AG08396 (cell line): ENCODE data around the gene PCSK5.
"Not testable (repeated sequence)": the region's sequence is repeated elsewhere in the genome, so short reads cannot be mapped to it uniquely, and the experiment has no call there.

Source experiments
- DNase-seq: peaks from one replicate; pipeline ENCODE4 v3.0.0; 2012; ENCODE audit warnings: low spot score, mixed read lengths

PCSK5 gene

GRCh38 chr9:76247426-76247825 is 357.0 kb downstream of the PCSK5 start:
- DNase-seq, result no peak

DNA sequence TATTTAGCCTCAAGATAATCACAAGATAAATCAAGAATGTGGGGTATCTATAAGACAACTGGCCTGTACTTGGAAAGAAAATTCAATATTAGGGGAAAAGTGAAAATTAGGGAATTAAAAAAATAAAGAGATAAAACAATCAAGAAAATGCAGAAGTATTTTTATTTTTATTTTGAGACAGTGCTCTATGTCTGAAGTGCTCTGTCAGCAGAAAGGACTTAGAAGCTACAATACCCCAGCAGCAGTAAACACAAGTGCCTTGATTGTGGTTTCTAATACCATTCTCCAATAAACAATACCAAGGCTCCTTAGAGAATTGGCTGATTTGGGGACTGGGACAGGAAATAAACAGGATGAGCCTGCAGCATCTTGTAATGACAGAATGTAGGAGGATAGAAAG is 358.8 kb downstream of the PCSK5 start:
- no peak for DNase-seq

GRCh38 chr9:76255781-76256455 is 365.4 kb downstream of the PCSK5 start:
- peak; percentile 80 for DNase-seq

DNA sequence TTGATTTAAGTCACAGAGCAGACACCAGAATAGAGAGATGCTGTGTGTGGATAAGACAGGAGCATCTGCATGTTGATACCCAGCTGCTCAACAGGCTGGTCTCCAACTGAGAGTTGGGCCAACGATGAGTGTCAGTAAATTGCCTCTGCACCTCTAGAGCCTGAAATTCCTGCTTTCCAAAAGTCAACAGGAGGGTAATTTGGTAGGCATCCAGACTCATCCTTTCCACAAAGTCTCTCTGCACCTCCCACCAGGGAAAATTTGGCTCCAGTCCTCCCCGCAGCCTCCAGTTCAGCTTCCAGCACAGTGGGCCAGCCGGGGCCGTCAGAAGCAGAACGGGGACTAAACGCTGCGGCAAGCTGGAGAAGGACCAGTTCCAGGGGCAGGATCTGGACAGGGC is 366.8 kb downstream of the PCSK5 start:
- no peak for DNase-seq

DNA sequence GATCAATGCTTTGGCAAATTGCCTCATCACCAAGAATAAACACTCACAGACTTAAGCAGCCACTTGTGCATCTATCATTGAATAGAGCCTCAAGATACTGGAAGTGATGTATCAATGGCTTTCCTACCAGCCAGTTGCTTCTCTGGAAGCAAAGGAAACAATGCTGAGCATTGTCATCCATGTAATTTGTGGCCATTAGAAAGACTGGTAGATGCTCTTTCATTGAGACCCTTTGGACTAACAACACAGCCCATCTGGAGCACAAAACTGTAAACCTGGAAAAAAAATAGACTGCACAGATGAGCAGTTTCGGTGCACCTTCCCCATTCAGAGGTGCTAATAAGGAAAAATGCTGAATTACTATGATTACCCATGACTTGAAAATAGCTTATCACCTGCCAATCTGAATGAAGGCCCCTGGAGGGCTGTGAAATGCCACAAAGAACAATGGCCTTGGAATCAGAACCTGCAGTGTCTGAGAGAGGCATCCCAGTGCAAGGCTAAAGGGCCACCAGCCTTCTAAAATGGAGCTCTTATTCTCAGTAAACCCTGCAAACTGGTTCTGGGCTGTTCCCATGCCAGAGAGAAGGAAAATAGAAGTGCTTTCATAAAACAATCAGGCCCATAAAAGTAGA is 376.3 kb downstream of the PCSK5 start:
- no peak for DNase-seq

- DNase-seq, result no peak
Observed at GRCh38 chr9:76267284-76267652, 376.8 kb downstream of the PCSK5 start.

- DNase-seq, result no peak
Observed at GRCh38 chr9:76269789-76270188, 379.3 kb downstream of the PCSK5 start.

GRCh38 chr9:76271755-76272154 is 381.3 kb downstream of the PCSK5 start:
- DNase-seq, result no peak

GRCh38 chr9:76289042-76289441 is 398.6 kb downstream of the PCSK5 start:
- DNase-seq, result no peak

DNA sequence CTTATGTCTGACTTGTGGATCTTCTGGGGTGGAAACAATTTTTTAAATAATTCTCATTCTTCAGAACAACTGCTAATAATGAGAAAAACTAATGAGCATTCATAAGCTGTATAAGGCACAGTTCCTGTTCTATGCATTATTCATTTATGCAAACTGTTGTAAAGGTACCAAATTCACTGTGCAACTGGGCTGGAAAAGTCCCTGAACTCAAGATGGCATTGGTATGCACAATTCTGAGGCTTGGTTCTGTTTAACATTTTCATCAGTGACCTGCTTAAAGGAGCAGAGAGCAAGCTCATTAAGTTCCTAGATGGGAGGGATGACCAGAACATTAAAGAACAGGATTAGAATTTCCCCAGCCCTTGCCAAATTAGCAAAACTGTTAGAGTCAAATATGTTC is 399.2 kb downstream of the PCSK5 start:
- DNase-seq, result no peak

- no peak for DNase-seq
Observed at GRCh38 chr9:76290555-76290954, 400.1 kb downstream of the PCSK5 start.

- DNase-seq, result no peak
Observed at GRCh38 chr9:76292246-76292645, 401.8 kb downstream of the PCSK5 start.

DNA sequence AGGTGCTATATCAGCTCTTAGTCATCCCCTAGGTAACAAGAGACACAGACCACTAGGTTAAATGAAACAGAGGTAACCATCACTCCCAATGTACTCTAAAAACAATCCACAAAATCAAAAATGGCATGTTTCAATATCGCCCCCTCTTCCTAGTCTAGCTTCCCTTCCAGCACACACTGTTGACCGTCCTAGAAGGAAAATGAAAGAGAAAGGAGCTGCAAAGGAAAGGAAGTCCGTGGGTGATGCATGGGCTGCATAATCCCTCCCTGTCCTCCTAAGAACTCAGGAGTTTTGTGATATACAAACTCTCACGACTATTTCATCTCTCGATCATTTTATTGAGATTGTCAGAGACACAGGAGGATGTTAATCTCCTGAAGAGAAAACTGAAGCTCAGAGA is 402.2 kb downstream of the PCSK5 start:
- DNase-seq, result no peak

- no peak for DNase-seq
Observed at GRCh38 chr9:76294301-76294700, 403.8 kb downstream of the PCSK5 start.

- no peak for DNase-seq
Observed at GRCh38 chr9:76296561-76297310, 406.3 kb downstream of the PCSK5 start.

DNA sequence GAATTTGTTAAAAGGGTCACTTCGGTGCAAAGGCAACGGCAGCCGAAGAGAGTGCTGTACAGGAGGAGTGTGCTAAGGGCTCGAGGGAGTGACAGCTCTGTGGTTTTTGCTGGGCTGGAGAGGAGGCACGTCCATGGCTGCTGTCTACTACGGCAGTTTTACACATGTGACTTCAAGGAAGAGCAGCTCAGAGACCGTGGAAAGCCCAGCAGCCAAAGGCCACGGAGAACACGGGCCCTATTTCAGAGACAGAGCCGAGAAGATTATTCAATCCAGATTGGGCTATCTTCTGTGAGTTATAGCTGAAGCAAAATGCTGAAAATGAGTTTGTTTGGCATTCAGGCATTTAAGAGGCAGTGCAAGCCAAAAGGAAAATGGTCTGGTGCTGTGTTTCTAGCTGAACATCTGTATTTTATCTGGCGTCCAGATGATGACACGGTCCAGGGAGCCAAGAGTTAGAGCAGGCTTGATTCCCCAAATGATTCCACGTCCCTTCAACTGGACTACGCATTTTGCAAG is 407.3 kb downstream of the PCSK5 start:
- DNase-seq, result peak; percentile 25

DNA sequence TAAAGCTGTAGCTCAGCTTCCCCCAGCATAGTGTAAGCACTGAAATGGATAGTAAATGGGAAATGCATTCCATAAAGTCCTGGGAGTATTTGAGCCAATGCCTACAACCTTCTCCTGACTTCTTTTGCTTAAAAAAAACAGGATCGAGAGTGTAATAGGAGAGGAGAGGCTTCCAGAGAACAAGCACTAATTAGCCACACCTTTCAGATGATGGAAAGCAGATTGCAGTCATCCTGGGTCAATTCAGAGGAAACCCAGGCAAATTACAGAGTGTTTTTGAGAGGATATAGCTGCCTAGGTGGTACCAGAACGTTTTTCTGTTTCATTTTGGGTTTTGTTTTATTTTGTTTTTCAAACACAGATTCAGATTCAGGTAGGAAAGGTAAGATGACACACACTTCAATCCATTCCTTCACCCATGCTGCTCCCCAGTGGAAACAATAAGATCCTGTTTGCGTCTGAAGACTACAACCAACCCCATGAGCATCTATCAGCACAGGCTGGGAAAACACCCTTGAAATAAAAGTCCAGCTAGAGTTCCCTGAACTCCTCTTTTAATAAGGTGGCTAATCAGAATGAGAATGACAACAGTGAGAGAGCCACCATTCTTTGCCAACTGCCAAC is 408.2 kb downstream of the PCSK5 start:
- no peak for DNase-seq

- DNase-seq, result no peak
Observed at GRCh38 chr9:76302543-76302942, 412.1 kb downstream of the PCSK5 start.

- DNase-seq, result peak; percentile 41
Observed at GRCh38 chr9:76302947-76303550, 412.6 kb downstream of the PCSK5 start.

GRCh38 chr9:76307047-76307446 is 416.6 kb downstream of the PCSK5 start:
- DNase-seq, result not testable (repeated sequence)

DNA sequence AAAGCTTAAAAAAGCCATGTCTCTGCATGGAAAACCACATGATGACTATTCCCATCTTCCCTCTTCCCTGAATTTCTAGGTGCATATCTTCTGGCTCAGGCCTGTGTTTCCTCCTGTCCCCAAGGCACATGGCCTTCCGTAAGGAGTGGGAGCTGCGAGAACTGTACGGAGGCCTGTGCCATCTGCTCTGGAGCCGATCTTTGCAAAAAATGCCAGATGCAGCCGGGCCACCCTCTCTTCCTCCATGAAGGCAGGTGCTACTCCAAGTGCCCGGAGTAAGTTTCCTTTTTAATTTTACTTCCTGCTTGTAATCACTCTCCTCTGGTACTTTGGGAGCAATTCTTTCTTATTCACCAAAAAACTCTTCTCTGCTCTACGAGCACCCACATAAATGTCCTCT is 420.1 kb downstream of the PCSK5 start:
- no peak for DNase-seq

- DNase-seq, result no peak
Observed at GRCh38 chr9:76310991-76311390, 420.5 kb downstream of the PCSK5 start.
